GM23338 (cell line): ENCODE measurements around the gene UBASH3A. TPM values are rescaled to one million over a fixed set of nuclear protein-coding genes. Genes with fewer than 3 reads are reported as not detected.

Experiments
- ATAC-seq: fragments of 200-7000 bp; cut with Tn5 transposase; 3 replicates; pipeline ENCODE4 v1.9.1; 2020
- DNase-seq: peaks from one replicate; pipeline ENCODE4 v3.0.0-alpha.2; 2015; ENCODE audit warnings: low spot score
- H2AFZ ChIP-seq: fragments of 200-600 bp; sonication (generic); 2 replicates; pipeline ENCODE4 v1.8.0; 2016; ENCODE audit warnings: antibody characterized with exemption, mild to moderate bottlenecking, moderate library complexity
- H3F3A ChIP-seq: fragments of 200-600 bp; sonication (generic); replicated peaks from 2 replicates; pipeline ENCODE4 v1.8.0; 2017; ENCODE audit warnings: antibody characterized with exemption, mixed run types, low read depth
- H3K27ac ChIP-seq: fragments of 200-600 bp; sonication (generic); 2 replicates; pipeline ENCODE4 v1.6.1; 2016; ENCODE audit warnings: low read depth
- H3K27me3 ChIP-seq: fragments of 200-600 bp; sonication (generic); 2 replicates; pipeline ENCODE4 v1.8.0; 2016; ENCODE audit warnings: mild to moderate bottlenecking, mixed run types, moderate library complexity; ENCODE audit not compliant: insufficient read depth
- H3K36me3 ChIP-seq: fragments of 200-600 bp; sonication (generic); 2 replicates; pipeline ENCODE4 v1.8.0; 2016; ENCODE audit warnings: mild to moderate bottlenecking; ENCODE audit not compliant: insufficient read depth
- H3K4me1 ChIP-seq: fragments of 200-600 bp; sonication (generic); 2 replicates; pipeline ENCODE4 v1.8.0; 2016; ENCODE audit warnings: mild to moderate bottlenecking, moderate library complexity; ENCODE audit not compliant: insufficient read depth
- H3K4me2 ChIP-seq: fragments of 200-600 bp; sonication (generic); 2 replicates; pipeline ENCODE4 v1.7.1; 2017; ENCODE audit warnings: mixed run types
- H3K4me3 ChIP-seq: fragments of 200-600 bp; sonication (generic); 2 replicates; pipeline ENCODE4 v1.6.1; 2016; ENCODE audit warnings: mixed run types
- H3K79me2 ChIP-seq: fragments of 200-600 bp; sonication (generic); replicated peaks from 2 replicates; pipeline ENCODE4 v1.8.0; 2017; ENCODE audit warnings: mild to moderate bottlenecking; ENCODE audit not compliant: insufficient read depth
- H3K9me2 ChIP-seq: fragments of 200-600 bp; sonication (generic); 2 replicates; pipeline ENCODE4 v1.8.0; 2017; ENCODE audit not compliant: insufficient read depth
- H4K20me1 ChIP-seq: fragments of 200-600 bp; sonication (generic); replicated peaks from 2 replicates; pipeline ENCODE4 v1.8.0; 2017; ENCODE audit warnings: mild to moderate bottlenecking; ENCODE audit not compliant: insufficient read depth
- H3K27ac Mint-ChIP-seq: 2 replicates; pipeline ENCODE4 v1.8.0; 2020; ENCODE audit warnings: inconsistent platforms, mild to moderate bottlenecking, moderate library complexity, mixed read lengths
- H3K27me3 Mint-ChIP-seq: 3 replicates; pipeline ENCODE4 v1.8.0; 2022; ENCODE audit warnings: low read depth, mild to moderate bottlenecking, moderate library complexity, mixed read lengths, inconsistent platforms; ENCODE audit not compliant: insufficient read depth, poor library complexity
- H3K36me3 Mint-ChIP-seq: 3 replicates; pipeline ENCODE4 v1.8.0; 2021; ENCODE audit warnings: low read depth, mild to moderate bottlenecking, inconsistent platforms, moderate library complexity, mixed read lengths
- H3K4me1 Mint-ChIP-seq: 3 replicates; pipeline ENCODE4 v1.8.0; 2020; ENCODE audit warnings: mild to moderate bottlenecking, inconsistent platforms, mixed read lengths
- H3K4me3 Mint-ChIP-seq: 3 replicates; pipeline ENCODE4 v1.8.0; 2021; ENCODE audit warnings: moderate library complexity, mild to moderate bottlenecking, inconsistent platforms, mixed read lengths
- H3K9me3 Mint-ChIP-seq: 3 replicates; pipeline ENCODE4 v1.8.0; 2020; ENCODE audit warnings: moderate library complexity, mild to moderate bottlenecking, inconsistent platforms, mixed read lengths
- CREB1 ChIP-seq: fragments of 250-450 bp; sonication (Bioruptor Pico); IDR thresholded peaks from 2 replicates; pipeline ENCODE4 v1.5.0; 2020; ENCODE audit warnings: low read depth, mild to moderate bottlenecking, moderate library complexity
- CTCF ChIP-seq, 2 experiments: fragments of 200-600 bp in 1 of 2; sonication (generic) in 1 of 2; conservative IDR thresholded peaks; 2 replicates each; pipeline versions ENCODE4 v1.5.1 to v1.6.1; 2016 to 2017; ENCODE audit warnings: antibody characterized with exemption in 2 of 2, low read depth in 2 of 2, mild to moderate bottlenecking in 2 of 2, moderate library complexity in 1 of 2
- EZH2phosphoT487 ChIP-seq: fragments of 200-600 bp; sonication (generic); IDR thresholded peaks from one replicate; pipeline ENCODE4 v1.8.1; 2018; ENCODE audit warnings: antibody characterized with exemption; ENCODE audit not compliant: unreplicated experiment
- JUNB ChIP-seq: IDR thresholded peaks from one replicate; pipeline ENCODE4 v1.6.1; 2016; ENCODE audit warnings: antibody characterized with exemption; ENCODE audit not compliant: unreplicated experiment
- POLR2AphosphoS5 ChIP-seq: IDR thresholded peaks from 2 replicates; pipeline ENCODE4 v1.6.1; 2016; ENCODE audit warnings: antibody characterized with exemption, low read depth
- REST ChIP-seq: IDR thresholded peaks from one replicate; pipeline ENCODE4 v1.6.1; 2018; ENCODE audit warnings: antibody characterized with exemption; ENCODE audit not compliant: unreplicated experiment
- ZNF114 ChIP-seq: fragments of 250-450 bp; sonication (Bioruptor Pico); IDR thresholded peaks from 2 replicates; pipeline ENCODE4 v1.5.0; 2020; ENCODE audit warnings: mild to moderate bottlenecking, moderate library complexity
- ZNF331 ChIP-seq: fragments of 250-450 bp; sonication (Bioruptor Pico); IDR thresholded peaks from 2 replicates; pipeline ENCODE4 v1.5.0; 2020; ENCODE audit warnings: low read depth, mild to moderate bottlenecking, moderate library complexity
- polyA plus RNA-seq: library from polyadenylated mRNA; unstranded; fragments of >200 nt; fragmentation: Nextera tagmentation; extraction: Ambion mirVana; gene quantifications from 2 replicates; pipeline ENCODE4 v1.2.1, GENCODE V29; 2016
- total RNA-seq: library from RNA; depleted of rRNA; stranded (reverse); fragments of >200 nt; shearing (Covaris generic); gene quantifications from 2 replicates; pipeline ENCODE4 v1.2.3, GENCODE V29; 2014
- TF ChIP-seq, protein P1 (sequence below): IDR thresholded peaks from 2 replicates; pipeline ENCODE4 v1.6.1; 2016; ENCODE audit warnings: antibody characterized with exemption

The UBASH3A gene
- total and polyA plus RNA-seq, 2 experiments from 2014 or later = not detected

- Histone ChIP-seq H3K27ac (no peak overlapping the region), H3K79me2 (no peaks in the 10 kb centered on the region), H4K20me1 (no peaks in the 10 kb centered on the region), H2AFZ (no peak overlapping the region), H3K4me3 (no peak overlapping the region), H3K4me2 (no peak overlapping the region), H3K27me3 (no peaks in the 10 kb centered on the region), H3K9me2 (no peaks in the 10 kb centered on the region), H3K36me3 (no peaks in the 10 kb centered on the region), H3K4me1 (no peaks in the 10 kb centered on the region), H3F3A (no peaks in the 10 kb centered on the region)
- DNase-seq (peak; percentile 56), ATAC-seq (peak; percentile 81)
- H3K27ac Mint-ChIP-seq = no peak overlapping the region
- peaks cover 11% of the 10 kb centered on the region for H3K4me1 Mint-ChIP-seq
- no peaks in the 10 kb centered on the region for H3K36me3 Mint-ChIP-seq
- TF ChIP-seq CREB1 (CRISPR knock-in tag) = no peak
- TF ChIP-seq CTCF (conservative IDR thresholded peaks at IDR 0.05; ENCODE audit: low read depth in 2 of 2) = peak; percentile 25 to 56; a peak in 3 of 4 replicates
- H3K27me3 Mint-ChIP-seq = peaks cover 2% of the 10 kb centered on the region
- H3K9me3 Mint-ChIP-seq = no peaks in the 10 kb centered on the region
- no peak overlapping the region for H3K4me3 Mint-ChIP-seq
Observed at GRCh38 chr21:42411197-42411869, 7.6 kb downstream of the UBASH3A start.

GRCh38 chr21:42411891-42412635 is 8.4 kb downstream of the UBASH3A start:
- Histone ChIP-seq H3K4me1 (no peaks in the 10 kb centered on the region), H3K4me2 (no peak overlapping the region), H3F3A (no peaks in the 10 kb centered on the region), H3K79me2 (no peaks in the 10 kb centered on the region), H4K20me1 (no peaks in the 10 kb centered on the region), H2AFZ (peak overlapping the region; percentile 14; the same call in 1 of the 2 replicates), H3K4me3 (no peak overlapping the region), H3K36me3 (no peaks in the 10 kb centered on the region), H3K27ac (no peak overlapping the region), H3K9me2 (no peaks in the 10 kb centered on the region), H3K27me3 (no peaks in the 10 kb centered on the region)
- TF ChIP-seq ZNF331 (CRISPR knock-in tag) (no peak), POLR2AphosphoS5 (no peak), REST (no peak), EZH2phosphoT487 (no peak), ZNF114 (CRISPR knock-in tag) (no peak), CTCF (conservative IDR thresholded peaks at IDR 0.05; ENCODE audit: low read depth in 2 of 2) (no peak), CREB1 (CRISPR knock-in tag) (no peak), JUNB (no peak)
- TF ChIP-seq, protein P1, sequence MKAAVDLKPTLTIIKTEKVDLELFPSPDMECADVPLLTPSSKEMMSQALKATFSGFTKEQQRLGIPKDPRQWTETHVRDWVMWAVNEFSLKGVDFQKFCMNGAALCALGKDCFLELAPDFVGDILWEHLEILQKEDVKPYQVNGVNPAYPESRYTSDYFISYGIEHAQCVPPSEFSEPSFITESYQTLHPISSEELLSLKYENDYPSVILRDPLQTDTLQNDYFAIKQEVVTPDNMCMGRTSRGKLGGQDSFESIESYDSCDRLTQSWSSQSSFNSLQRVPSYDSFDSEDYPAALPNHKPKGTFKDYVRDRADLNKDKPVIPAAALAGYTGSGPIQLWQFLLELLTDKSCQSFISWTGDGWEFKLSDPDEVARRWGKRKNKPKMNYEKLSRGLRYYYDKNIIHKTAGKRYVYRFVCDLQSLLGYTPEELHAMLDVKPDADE = no peak
- no peak overlapping the region for H3K4me3 Mint-ChIP-seq
- no peaks in the 10 kb centered on the region for H3K36me3 Mint-ChIP-seq
- peaks cover 7% of the 10 kb centered on the region for H3K27me3 Mint-ChIP-seq
- peaks cover 12% of the 10 kb centered on the region for H3K4me1 Mint-ChIP-seq
- ATAC-seq (peak; percentile 22), DNase-seq (no peak)
- H3K9me3 Mint-ChIP-seq = no peaks in the 10 kb centered on the region
- no peak overlapping the region for H3K27ac Mint-ChIP-seq
